H1 (cell line): ENCODE data around the gene DUSP11. TPM values are rescaled to one million over a fixed set of nuclear protein-coding genes. Genes with fewer than 3 reads are reported as not detected.

Experiments used
- CTCF ChIA-PET: fragments of 300-600 bp; sonication (Branson Sonifier 250); formaldehyde crosslinking; loops from one replicate; lab custom pipeline; 2021; ENCODE audit not compliant: partially characterized antibody; lab: Charles Lee
- POLR2A ChIA-PET: fragments of 300-600 bp; sonication (Branson Sonifier 250); formaldehyde crosslinking; loops from one replicate; lab custom pipeline; 2021; ENCODE audit warnings: inconsistent platforms; ENCODE audit not compliant: partially characterized antibody; lab: Charles Lee
- DNase-seq, 2 experiments: peaks; one replicate each; pipeline versions ENCODE4 v3.0.0 to v3.0.0-alpha.2; 2010 to 2022; ENCODE audit warnings: low spot score in 2 of 2, low read depth in 1 of 2, mixed read lengths in 1 of 2
- FAIRE-seq: peaks from 2 replicates; lab custom pipeline; 2011; peaks lifted over from hg19 to GRCh38; lab: Jason Lieb, UNC
- H2AFZ ChIP-seq: 2 replicates; pipeline ENCODE4 v1.8.1; 2012; ENCODE audit warnings: low read length, inconsistent platforms
- H2AK5ac ChIP-seq: 2 replicates; pipeline ENCODE4 v1.6.1; 2013; ENCODE audit warnings: low read depth, low read length
- H2BK120ac ChIP-seq: replicated peaks from 2 replicates; pipeline ENCODE3; 2013; ENCODE audit warnings: low read depth, low read length, inconsistent platforms
- H2BK12ac ChIP-seq: 2 replicates; pipeline ENCODE4 v1.6.1; 2013; ENCODE audit warnings: low read depth, low read length
- H2BK15ac ChIP-seq: 2 replicates; pipeline ENCODE4 v1.6.1; 2013; ENCODE audit warnings: low read length
- H2BK20ac ChIP-seq: 2 replicates; pipeline ENCODE4 v1.6.1; 2013; ENCODE audit warnings: low read length
- H2BK5ac ChIP-seq: 2 replicates; pipeline ENCODE4 v1.6.1; 2013; ENCODE audit warnings: low read depth, low read length
- H3K14ac ChIP-seq: 2 replicates; pipeline ENCODE4 v1.6.1; 2013; ENCODE audit warnings: inconsistent platforms; ENCODE audit not compliant: insufficient read length
- H3K18ac ChIP-seq: 2 replicates; pipeline ENCODE4 v1.6.1; 2013; ENCODE audit warnings: low read length; ENCODE audit errors: extremely low read depth
- H3K23ac ChIP-seq: 2 replicates; pipeline ENCODE4 v1.6.1; 2013; ENCODE audit warnings: inconsistent platforms; ENCODE audit not compliant: insufficient read length
- H3K23me2 ChIP-seq: 2 replicates; pipeline ENCODE4 v1.6.1; 2013; ENCODE audit warnings: low read depth, low read length
- H3K27ac ChIP-seq: 2 replicates; pipeline ENCODE4 v1.6.1; 2011; ENCODE audit warnings: low read depth, low read length, inconsistent platforms
- H3K27me3 ChIP-seq, 4 experiments: replicated peaks in 1 of 4; 1 replicate in 1 of 4; 2 replicates in 3 of 4; pipeline versions ENCODE4 v1.6.1 to v1.8.1; 2011 to 2013; ENCODE audit warnings: low read length in 3 of 4, mild to moderate bottlenecking in 3 of 4, inconsistent platforms in 2 of 4, mixed read lengths in 2 of 4, moderate library complexity in 1 of 4; ENCODE audit not compliant: control insufficient read depth in 3 of 4, insufficient read depth in 3 of 4; ENCODE audit errors: extremely low read depth in 1 of 4
- H3K36me3 ChIP-seq, 4 experiments: 2 replicates each; pipeline versions ENCODE4 v1.6.1 to v1.8.1; 2011 to 2013; ENCODE audit warnings: mild to moderate bottlenecking in 4 of 4, low read length in 3 of 4, moderate library complexity in 2 of 4, control low read depth in 1 of 4, inconsistent platforms in 1 of 4; ENCODE audit not compliant: insufficient read depth in 4 of 4, control insufficient read depth in 2 of 4
- H3K4ac ChIP-seq: replicated peaks from 2 replicates; pipeline ENCODE3; 2013; ENCODE audit warnings: low read length, low read depth, mixed read lengths, inconsistent platforms; ENCODE audit not compliant: insufficient read length
- H3K4me1 ChIP-seq, 4 experiments: replicated peaks in 1 of 4; 1 replicate in 1 of 4; 2 replicates in 3 of 4; pipeline versions ENCODE4 v1.6.1 to v1.8.1; 2011 to 2013; ENCODE audit warnings: low read length in 3 of 4, inconsistent platforms in 2 of 4, mixed read lengths in 1 of 4; ENCODE audit not compliant: insufficient read depth in 4 of 4, control insufficient read depth in 3 of 4
- H3K4me2 ChIP-seq, 2 experiments: 2 replicates each; pipeline versions ENCODE4 v1.6.1 to v1.8.1; 2011 to 2013; ENCODE audit warnings: low read depth in 2 of 2, low read length in 2 of 2, control low read depth in 1 of 2, inconsistent platforms in 1 of 2, mild to moderate bottlenecking in 1 of 2; ENCODE audit not compliant: insufficient read depth in 1 of 2
- H3K4me3 ChIP-seq, 4 experiments: fragments of 200-600, 300-600 bp in 1 of 4; sonication (generic), shearing (Covaris generic), sonication (Bioruptor Twin) in 1 of 4; 2 replicates each; pipeline versions ENCODE4 v1.5.1 to v1.8.1; 2011 to 2016; ENCODE audit warnings: low read length in 4 of 4, low read depth in 3 of 4, control low read depth in 2 of 4, inconsistent platforms in 2 of 4, mild to moderate bottlenecking in 2 of 4, mixed read lengths in 1 of 4, moderate library complexity in 1 of 4; ENCODE audit not compliant: insufficient read depth in 2 of 4; ENCODE audit errors: extremely low read depth in 1 of 4
- H3K56ac ChIP-seq: replicated peaks from 2 replicates; pipeline ENCODE3; 2013; ENCODE audit warnings: low read depth, mild to moderate bottlenecking, mixed read lengths, low read length, inconsistent platforms; ENCODE audit not compliant: insufficient read length
- H3K79me1 ChIP-seq: 2 replicates; pipeline ENCODE4 v1.6.1; 2013; ENCODE audit warnings: low read depth, low read length, control low read depth
- H3K79me2 ChIP-seq, 2 experiments: 2 replicates each; pipeline versions ENCODE4 v1.6.1 to v1.8.1; 2012 to 2013; ENCODE audit warnings: low read length in 2 of 2, mild to moderate bottlenecking in 2 of 2, inconsistent platforms in 1 of 2; ENCODE audit not compliant: insufficient read depth in 2 of 2, control insufficient read depth in 1 of 2
- H3K9ac ChIP-seq, 4 experiments: replicated peaks in 1 of 4; 1 replicate in 1 of 4; 2 replicates in 3 of 4; pipeline versions ENCODE4 v1.6.1 to v1.8.1; 2011 to 2013; ENCODE audit warnings: low read depth in 3 of 4, low read length in 3 of 4, control low read depth in 2 of 4, mild to moderate bottlenecking in 2 of 4, moderate library complexity in 2 of 4, inconsistent platforms in 1 of 4; ENCODE audit errors: extremely low read depth in 1 of 4
- H3K9me3 ChIP-seq, 2 experiments: 2 replicates each; pipeline versions ENCODE4 v1.6.1 to v1.8.1; 2012 to 2013; ENCODE audit warnings: mild to moderate bottlenecking in 2 of 2, moderate library complexity in 2 of 2, control low read depth in 1 of 2, inconsistent platforms in 1 of 2, low read depth in 1 of 2, low read length in 1 of 2, mixed read lengths in 1 of 2; ENCODE audit not compliant: insufficient read depth in 2 of 2
- H4K20me1 ChIP-seq, 2 experiments: replicated peaks in 1 of 2; 2 replicates each; pipeline versions ENCODE3 to v1.8.1; 2011 to 2013; ENCODE audit warnings: inconsistent platforms in 2 of 2, low read length in 2 of 2, mild to moderate bottlenecking in 1 of 2; ENCODE audit not compliant: insufficient read depth in 2 of 2, control insufficient read depth in 1 of 2
- H4K5ac ChIP-seq: 2 replicates; pipeline ENCODE4 v1.6.1; 2013; ENCODE audit warnings: low read length, low read depth, mixed read lengths, inconsistent platforms; ENCODE audit not compliant: insufficient read length
- H4K8ac ChIP-seq: 2 replicates; pipeline ENCODE4 v1.8.0; 2013; ENCODE audit warnings: mild to moderate bottlenecking, moderate library complexity, low read length, inconsistent platforms; ENCODE audit not compliant: insufficient read depth; ENCODE audit errors: extremely low read depth
- H4K91ac ChIP-seq: replicated peaks from 2 replicates; pipeline ENCODE3; 2013; ENCODE audit warnings: low read length, mixed read lengths, inconsistent platforms; ENCODE audit not compliant: insufficient read length
- ATF2 ChIP-seq: IDR thresholded peaks from 2 replicates; pipeline ENCODE4 v1.6.1; 2012; ENCODE audit warnings: low read length, inconsistent platforms
- BCL11A ChIP-seq, 2 experiments: IDR thresholded peaks; one replicate each; pipeline ENCODE4 v1.6.1; 2011; ENCODE audit warnings: low read depth in 2 of 2, low read length in 2 of 2, mild to moderate bottlenecking in 2 of 2
- CBX8 ChIP-seq: fragments of 300-800, 300-1000 bp; sonication (generic); IDR thresholded peaks from 2 replicates; pipeline ENCODE4 v1.7.1; 2016; ENCODE audit warnings: low read depth, low read length, borderline replicate concordance
- CHD1 ChIP-seq: IDR thresholded peaks from 2 replicates; pipeline ENCODE4 v1.6.1; 2012; ENCODE audit warnings: low read depth, low read length, improper control_type of control experiment
- CREB1 ChIP-seq: IDR thresholded peaks from 2 replicates; pipeline ENCODE4 v1.6.1; 2012; ENCODE audit warnings: inconsistent platforms
- KDM1A ChIP-seq: fragments of 200-600, 300-600 bp; sonication (generic); IDR thresholded peaks from 2 replicates; pipeline ENCODE4 v1.7.1; 2016; ENCODE audit warnings: mild to moderate bottlenecking, low read length, borderline replicate concordance
- MAX ChIP-seq: IDR thresholded peaks from 2 replicates; pipeline ENCODE4 v1.6.1; 2012; ENCODE audit warnings: inconsistent platforms
- RBBP5 ChIP-seq: IDR thresholded peaks from 2 replicates; pipeline ENCODE4 v1.7.1; 2012; ENCODE audit warnings: low read depth, mild to moderate bottlenecking, inconsistent platforms, low read length, moderate library complexity, borderline replicate concordance
- RFX5 ChIP-seq: IDR thresholded peaks from 2 replicates; pipeline ENCODE4 v1.6.1; 2011; ENCODE audit warnings: low read depth, low read length, improper control_type of control experiment, borderline replicate concordance
- SIN3A ChIP-seq, 2 experiments: IDR thresholded peaks in 1 of 2; conservative IDR thresholded peaks in 1 of 2; 2 replicates each; pipeline ENCODE4 v1.6.1; 2011 to 2012; ENCODE audit warnings: low read length in 2 of 2, improper control_type of control experiment in 1 of 2, low read depth in 1 of 2, mild to moderate bottlenecking in 1 of 2
- SIRT6 ChIP-seq: IDR thresholded peaks from one replicate; pipeline ENCODE4 v1.7.1; 2012; ENCODE audit warnings: low read length, inconsistent platforms
- SP2 ChIP-seq: IDR thresholded peaks from 2 replicates; pipeline ENCODE4 v1.6.1; 2012; ENCODE audit warnings: mild to moderate bottlenecking, low read length, inconsistent platforms
- TAF1 ChIP-seq: IDR thresholded peaks from 2 replicates; pipeline ENCODE4 v1.6.1; 2011; ENCODE audit warnings: mild to moderate bottlenecking, low read depth, low read length
- WGBS, 2 experiments: shearing (Covaris generic) in 1 of 2; methylation state at CpG; one replicate each; pipeline versions ENCODE4 v1.1.6 to v1.1.7; 2013 to 2015; ENCODE audit warnings: low lambda C conversion rate in 2 of 2, mixed read lengths in 2 of 2, inconsistent platforms in 1 of 2, low coverage in 1 of 2, missing lambda C conversion rate in 1 of 2; ENCODE audit not compliant: insufficient replicate concordance in 2 of 2, insufficient coverage in 1 of 2, insufficient read length in 1 of 2; ENCODE audit errors: extremely low coverage in 1 of 2, missing lambda C conversion rate in 1 of 2; 5-methylcytosine and 5-hydroxymethylcytosine counted together
- polyA plus RNA-seq, 7 experiments: library from polyadenylated mRNA; depleted of rRNA in 3 of 7; stranded (reverse) in 5 of 7; unstranded in 2 of 7; fragments of >200 nt in 5 of 7; fragments of 200-250 nt in 2 of 7; gene quantifications; 1 replicate in 5 of 7; 2 replicates in 1 of 7; 4 replicates in 1 of 7; pipeline versions ENCODE4 v1.2.1 to v1.2.3, GENCODE V29; 2011 to 2013; ENCODE audit warnings: missing spikeins in 2 of 7, mixed read lengths in 2 of 7
- total RNA-seq: library from RNA; stranded (reverse); fragmentation: NEBNext Ultra II Directional; extraction: Animal tissue kit (Norgen Biotek cat#: 25700); gene quantifications from 2 replicates; pipeline ENCODE4 v1.2.1, GENCODE V29; 2021

The DUSP11 gene
- total and polyA plus RNA-seq, 2 of the 8 experiments (the other 6 are each of a cell fraction or from before 2014, with no cell fraction given), result 12.2 to 19.1 TPM

- Histone ChIP-seq H3K18ac (no peak overlapping the region), H2BK120ac (no peak overlapping the region), H3K56ac (no peak overlapping the region), H2BK20ac (no peak overlapping the region), H3K14ac (no peak overlapping the region), H2AFZ (no peak overlapping the region), H4K91ac (no peak overlapping the region), H3K23me2 (no peaks in the 10 kb centered on the region), H2BK5ac (no peak overlapping the region), H3K9ac (no peak overlapping the region), H2BK15ac (no peak overlapping the region), H3K4me2 (no peak overlapping the region), H2BK12ac (no peak overlapping the region), H3K4me3 (no peak overlapping the region), H3K79me2 (no peaks in the 10 kb centered on the region), H3K4ac (no peak overlapping the region), H3K9me3 (no peaks in the 10 kb centered on the region), H3K4me1 (no peaks in the 10 kb centered on the region), H4K20me1 (no peaks in the 10 kb centered on the region), H3K27me3 (peaks cover 0 to 7% (median 1%) of the 10 kb centered on the region in 4 experiments; a peak in 3 of 7 replicates), H3K79me1 (no peaks in the 10 kb centered on the region), H3K27ac (no peak overlapping the region), H2AK5ac (no peak overlapping the region), H4K5ac (no peak overlapping the region), H4K8ac (no peak overlapping the region), H3K23ac (no peak overlapping the region), H3K36me3 (no peaks in the 10 kb centered on the region)
- CTCF ChIA-PET, result interaction anchor here (0.6 to 4.8 kb wide), 10 partner anchors 17 to 451 kb away, joined by 3 to 31 read pairs (median 4); no protein-coding TSS in a partner anchor
- 86% methylated on average over 1 of the region's 1 CpG; no CpG with 5 or more reads in 1 of the 2 experiments for WGBS, 2 experiments
- FAIRE-seq (no peak), DNase-seq (no peak)
- POLR2A ChIA-PET, result no interaction called here
- TF ChIP-seq CHD1 (no peak), MAX (no peak), RBBP5 (no peak), KDM1A (no peak), RFX5 (no peak), ATF2 (no peak), CBX8 (no peak), SIN3A (conservative IDR thresholded peaks at IDR 0.05 in 1 of 2, IDR thresholded peaks at IDR 0.05 in 1 of 2; ENCODE audit: low read depth in 1 of 2, low read length in 2 of 2) (no peak), CREB1 (no peak), SP2 (no peak), SIRT6 (no peak), TAF1 (no peak), BCL11A (IDR thresholded peaks at IDR 0.05; ENCODE audit: low read depth in 2 of 2, low read length in 2 of 2) (no peak)
Measured at GRCh38 chr2:73822276-73822675, 42.4 kb upstream of the DUSP11 start.
